Trophoblast cell (in vitro differentiated cells and primary cell): ENCODE results near the gene TPRG1.

Experiments
- DNase-seq, 2 donors: peaks; one replicate each; pipeline ENCODE4 v3.0.0-alpha.2; 2016
- H2AFZ ChIP-seq: 2 replicates; pipeline ENCODE4 v1.6.1; 2013; ENCODE audit warnings: low read length, moderate library complexity, mild to moderate bottlenecking; ENCODE audit not compliant: insufficient read depth, poor library complexity
- H2AK5ac ChIP-seq: 2 replicates; pipeline ENCODE4 v1.6.1; 2013; ENCODE audit warnings: mild to moderate bottlenecking, low read length
- H2BK120ac ChIP-seq: 2 replicates; pipeline ENCODE4 v1.6.1; 2013; ENCODE audit warnings: low read length, mild to moderate bottlenecking, moderate library complexity; ENCODE audit not compliant: insufficient read depth, poor library complexity
- H2BK12ac ChIP-seq: 2 replicates; pipeline ENCODE4 v1.6.1; 2013; ENCODE audit warnings: mild to moderate bottlenecking, low read length, moderate library complexity
- H2BK5ac ChIP-seq: 2 replicates; pipeline ENCODE4 v1.6.1; 2013; ENCODE audit warnings: low read length, low read depth, moderate library complexity, mild to moderate bottlenecking; ENCODE audit not compliant: poor library complexity
- H3K14ac ChIP-seq: 2 replicates; pipeline ENCODE4 v1.6.1; 2013; ENCODE audit warnings: mild to moderate bottlenecking, low read length
- H3K18ac ChIP-seq: 2 replicates; pipeline ENCODE4 v1.6.1; 2013; ENCODE audit warnings: mild to moderate bottlenecking, low read length
- H3K23ac ChIP-seq: 2 replicates; pipeline ENCODE4 v1.6.1; 2013; ENCODE audit warnings: low read length
- H3K27ac ChIP-seq: 2 replicates; pipeline ENCODE4 v1.5.1; 2013; ENCODE audit warnings: low read depth, mild to moderate bottlenecking, inconsistent platforms, low read length, moderate library complexity
- H3K27me3 ChIP-seq: 2 replicates; pipeline ENCODE4 v1.6.1; 2013; ENCODE audit warnings: inconsistent platforms, mild to moderate bottlenecking, low read length, moderate library complexity; ENCODE audit not compliant: insufficient read depth
- H3K36me3 ChIP-seq, 2 experiments: 1 replicate in 1 of 2; 2 replicates in 1 of 2; pipeline ENCODE4 v1.6.1; 2013; ENCODE audit warnings: low read length in 2 of 2, mild to moderate bottlenecking in 2 of 2, moderate library complexity in 1 of 2; ENCODE audit not compliant: insufficient read depth in 2 of 2, control insufficient read depth in 1 of 2
- H3K4ac ChIP-seq: 2 replicates; pipeline ENCODE4 v1.6.1; 2013; ENCODE audit warnings: low read depth, mild to moderate bottlenecking, low read length, moderate library complexity
- H3K4me1 ChIP-seq, 2 experiments: 1 replicate in 1 of 2; 2 replicates in 1 of 2; pipeline ENCODE4 v1.6.1; 2013; ENCODE audit warnings: low read length in 2 of 2, mild to moderate bottlenecking in 2 of 2, moderate library complexity in 1 of 2; ENCODE audit not compliant: insufficient read depth in 2 of 2, control insufficient read depth in 1 of 2
- H3K4me2 ChIP-seq: 2 replicates; pipeline ENCODE4 v1.6.1; 2013; ENCODE audit warnings: inconsistent platforms, mild to moderate bottlenecking, low read length, moderate library complexity
- H3K4me3 ChIP-seq: 2 replicates; pipeline ENCODE4 v1.5.1; 2013; ENCODE audit warnings: mild to moderate bottlenecking, low read depth, low read length, inconsistent platforms
- H3K79me1 ChIP-seq: one replicate; pipeline ENCODE4 v1.6.1; 2013; ENCODE audit warnings: low read length
- H3K79me2 ChIP-seq: 2 replicates; pipeline ENCODE4 v1.6.1; 2013; ENCODE audit warnings: low read length, mild to moderate bottlenecking; ENCODE audit not compliant: control insufficient read depth, insufficient read depth, poor library complexity
- H3K9ac ChIP-seq: 2 replicates; pipeline ENCODE4 v1.6.1; 2013; ENCODE audit warnings: mild to moderate bottlenecking, low read length
- H3K9me3 ChIP-seq: 2 replicates; pipeline ENCODE4 v1.6.1; 2013; ENCODE audit warnings: low read depth, mild to moderate bottlenecking, control low read depth, inconsistent platforms, low read length; ENCODE audit not compliant: insufficient read depth
- H4K12ac ChIP-seq: 2 replicates; pipeline ENCODE4 v1.6.1; 2013; ENCODE audit warnings: low read depth, mild to moderate bottlenecking, low read length, moderate library complexity
- H4K8ac ChIP-seq: 2 replicates; pipeline ENCODE4 v1.6.1; 2013; ENCODE audit warnings: low read depth, mild to moderate bottlenecking, low read length, moderate library complexity
- H4K91ac ChIP-seq: one replicate; pipeline ENCODE4 v1.6.1; 2013; ENCODE audit warnings: low read depth, mild to moderate bottlenecking, low read length, moderate library complexity
- WGBS: extraction: QIAGEN DNeasy Blood & Tissue Kit; methylation state at CpG from one replicate; pipeline ENCODE4 v1.1.7; 2013; ENCODE audit warnings: missing lambda C conversion rate; ENCODE audit not compliant: insufficient read length, insufficient coverage; ENCODE audit errors: extremely low coverage; 5-methylcytosine and 5-hydroxymethylcytosine counted together

The TPRG1 gene

DNA sequence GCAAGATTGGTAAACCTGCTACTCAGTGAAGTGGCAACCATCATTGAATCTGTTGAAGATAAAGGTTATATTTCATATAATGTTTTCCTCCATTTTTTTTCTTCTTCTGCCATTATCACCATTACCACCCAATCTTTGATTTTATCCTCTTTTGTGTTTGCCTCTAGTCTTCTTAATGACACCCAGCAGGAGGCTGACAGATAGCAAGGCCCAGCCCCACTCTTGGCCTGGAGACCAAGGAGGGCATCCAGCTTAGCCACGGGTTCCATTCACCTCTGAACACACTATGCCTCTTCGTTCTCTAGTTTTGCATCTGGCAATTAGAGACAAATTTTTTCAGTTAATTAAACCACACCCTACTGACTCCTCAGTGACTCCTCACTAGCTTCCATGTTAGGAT lies 129.7 kb downstream of the TPRG1 start:
- DNase-seq = no peak
- Histone ChIP-seq H2BK12ac (no peak overlapping the region), H3K27ac (no peak overlapping the region), H3K9ac (no peak overlapping the region), H2AK5ac (no peak overlapping the region), H4K91ac (no peak overlapping the region), H3K4me1 (peaks cover 4 to 8% of the 10 kb centered on the region in 2 experiments), H3K36me3 (no peaks in the 10 kb centered on the region), H3K4me2 (no peak overlapping the region), H3K9me3 (no peaks in the 10 kb centered on the region), H3K23ac (no peak overlapping the region), H2BK120ac (no peak overlapping the region), H3K4ac (no peak overlapping the region), H3K79me1 (no peaks in the 10 kb centered on the region), H4K8ac (no peak overlapping the region), H3K27me3 (no peaks in the 10 kb centered on the region), H3K18ac (no peak overlapping the region), H4K12ac (no peak overlapping the region), H3K14ac (no peak overlapping the region), H3K4me3 (no peak overlapping the region), H3K79me2 (no peaks in the 10 kb centered on the region), H2BK5ac (no peak overlapping the region), H2AFZ (no peak overlapping the region)
- no CpG with 5 or more reads among the region's 2 CpGs for WGBS

GRCh38 chr3:189303584-189303983 lies 131.8 kb downstream of the TPRG1 start:
- Histone ChIP-seq H3K79me2 (no peaks in the 10 kb centered on the region), H3K18ac (no peak overlapping the region), H3K4me1 (peaks cover 4 to 8% of the 10 kb centered on the region in 2 experiments), H2AK5ac (no peak overlapping the region), H3K79me1 (no peaks in the 10 kb centered on the region), H2BK120ac (no peak overlapping the region), H4K12ac (no peak overlapping the region), H3K23ac (no peak overlapping the region), H3K14ac (no peak overlapping the region), H2BK5ac (no peak overlapping the region), H3K27me3 (no peaks in the 10 kb centered on the region), H3K9me3 (no peaks in the 10 kb centered on the region), H3K36me3 (no peaks in the 10 kb centered on the region), H3K4me3 (no peak overlapping the region), H3K9ac (no peak overlapping the region), H3K27ac (no peak overlapping the region), H3K4me2 (no peak overlapping the region), H4K8ac (no peak overlapping the region), H4K91ac (no peak overlapping the region), H2AFZ (no peak overlapping the region), H3K4ac (no peak overlapping the region), H2BK12ac (no peak overlapping the region)
- DNase-seq = peak in 1 of 2 donors; percentile 59
- WGBS = no CpG with 5 or more reads among the region's 1 CpG

GRCh38 chr3:189304465-189305351 lies 132.9 kb downstream of the TPRG1 start:
- Histone ChIP-seq H3K9me3 (no peaks in the 10 kb centered on the region), H3K4ac (no peak overlapping the region), H3K4me2 (no peak overlapping the region), H3K27me3 (no peaks in the 10 kb centered on the region), H3K18ac (no peak overlapping the region), H3K14ac (no peak overlapping the region), H2AK5ac (no peak overlapping the region), H2AFZ (no peak overlapping the region), H3K4me1 (peaks cover 4 to 12% of the 10 kb centered on the region in 2 experiments), H3K4me3 (no peak overlapping the region), H2BK5ac (no peak overlapping the region), H2BK120ac (peak overlapping the region; percentile 62), H3K36me3 (no peaks in the 10 kb centered on the region), H3K79me2 (no peaks in the 10 kb centered on the region), H3K27ac (no peak overlapping the region), H2BK12ac (peak overlapping the region; percentile 11), H3K23ac (no peak overlapping the region), H4K91ac (no peak overlapping the region), H4K8ac (no peak overlapping the region), H3K9ac (no peak overlapping the region), H3K79me1 (no peaks in the 10 kb centered on the region), H4K12ac (no peak overlapping the region)
- no CpG with 5 or more reads among the region's 10 CpGs for WGBS
- DNase-seq = peak; percentile 67 to 90

- no peak for DNase-seq
- WGBS = no CpG with 5 or more reads among the region's 1 CpG
Observed at GRCh38 chr3:189305412-189305811, 133.6 kb downstream of the TPRG1 start.

More at GRCh38 chr3:189305412-189305811, 133.6 kb downstream of the TPRG1 start:
- no peak overlapping the region for H2BK120ac ChIP-seq
- no peak overlapping the region for H2AFZ ChIP-seq
- no peaks in the 10 kb centered on the region for H3K9me3 ChIP-seq
- H2BK5ac ChIP-seq = no peak overlapping the region
- no peak overlapping the region for H3K14ac ChIP-seq
- no peak overlapping the region for H4K8ac ChIP-seq
- H3K18ac ChIP-seq = no peak overlapping the region
- no peak overlapping the region for H3K9ac ChIP-seq
- no peaks in the 10 kb centered on the region for H3K79me2 ChIP-seq
- H3K79me1 ChIP-seq = no peaks in the 10 kb centered on the region
- no peaks in the 10 kb centered on the region for H3K27me3 ChIP-seq
- H3K23ac ChIP-seq = no peak overlapping the region
- H4K91ac ChIP-seq = no peak overlapping the region
- peaks cover 4 to 12% of the 10 kb centered on the region in 2 experiments for H3K4me1 ChIP-seq
- no peak overlapping the region for H4K12ac ChIP-seq
- no peak overlapping the region for H3K4me2 ChIP-seq
- no peak overlapping the region for H2BK12ac ChIP-seq
- no peak overlapping the region for H3K27ac ChIP-seq
- no peaks in the 10 kb centered on the region for H3K36me3 ChIP-seq
- no peak overlapping the region for H3K4me3 ChIP-seq
- H2AK5ac ChIP-seq = no peak overlapping the region
- H3K4ac ChIP-seq = no peak overlapping the region
